HFFc6 (cell line): ENCODE measurements around the gene TOMM6. TPM values are rescaled to one million over a fixed set of nuclear protein-coding genes. Genes with fewer than 3 reads are reported as not detected.

Experiments
- DNase-seq: peaks from one replicate; pipeline ENCODE4 v3.0.0-alpha.2; 2018
- H3K27ac Mint-ChIP-seq: 2 replicates; pipeline ENCODE4 v1.8.0; 2020; ENCODE audit warnings: mild to moderate bottlenecking, mixed read lengths
- H3K27me3 Mint-ChIP-seq: 2 replicates; pipeline ENCODE4 v1.8.0; 2021; ENCODE audit warnings: mild to moderate bottlenecking, moderate library complexity, mixed read lengths; ENCODE audit not compliant: insufficient read depth
- H3K36me3 Mint-ChIP-seq: 2 replicates; pipeline ENCODE4 v1.8.0; 2021; ENCODE audit warnings: low read depth, mixed read lengths
- H3K4me1 Mint-ChIP-seq: 2 replicates; pipeline ENCODE4 v1.8.0; 2020; ENCODE audit warnings: low read depth, mixed read lengths
- H3K4me3 Mint-ChIP-seq: 2 replicates; pipeline ENCODE4 v1.8.0; 2020; ENCODE audit warnings: mild to moderate bottlenecking, moderate library complexity, mixed read lengths
- H3K9me3 Mint-ChIP-seq: 2 replicates; pipeline ENCODE4 v1.8.0; 2020; ENCODE audit warnings: mild to moderate bottlenecking, mixed read lengths
- total RNA-seq, 6 experiments: library from RNA; stranded (reverse); fragmentation: NEBNext Ultra II Directional; extraction: Animal tissue kit (Norgen Biotek cat#: 25700); gene quantifications; 2 replicates in 1 of 6; 3 replicates in 5 of 6; pipeline ENCODE4 v1.2.3, GENCODE V29; 2021
- TF ChIP-seq, protein P1 (sequence below): fragments of 200-600 bp; sonication (generic); IDR thresholded peaks from 2 replicates; pipeline ENCODE4 v1.5.0; 2021; ENCODE audit warnings: antibody characterized with exemption, mild to moderate bottlenecking

The TOMM6 gene
- total RNA-seq, 6 experiments from 2014 or later = 216 to 234 (median 228) TPM

DNA sequence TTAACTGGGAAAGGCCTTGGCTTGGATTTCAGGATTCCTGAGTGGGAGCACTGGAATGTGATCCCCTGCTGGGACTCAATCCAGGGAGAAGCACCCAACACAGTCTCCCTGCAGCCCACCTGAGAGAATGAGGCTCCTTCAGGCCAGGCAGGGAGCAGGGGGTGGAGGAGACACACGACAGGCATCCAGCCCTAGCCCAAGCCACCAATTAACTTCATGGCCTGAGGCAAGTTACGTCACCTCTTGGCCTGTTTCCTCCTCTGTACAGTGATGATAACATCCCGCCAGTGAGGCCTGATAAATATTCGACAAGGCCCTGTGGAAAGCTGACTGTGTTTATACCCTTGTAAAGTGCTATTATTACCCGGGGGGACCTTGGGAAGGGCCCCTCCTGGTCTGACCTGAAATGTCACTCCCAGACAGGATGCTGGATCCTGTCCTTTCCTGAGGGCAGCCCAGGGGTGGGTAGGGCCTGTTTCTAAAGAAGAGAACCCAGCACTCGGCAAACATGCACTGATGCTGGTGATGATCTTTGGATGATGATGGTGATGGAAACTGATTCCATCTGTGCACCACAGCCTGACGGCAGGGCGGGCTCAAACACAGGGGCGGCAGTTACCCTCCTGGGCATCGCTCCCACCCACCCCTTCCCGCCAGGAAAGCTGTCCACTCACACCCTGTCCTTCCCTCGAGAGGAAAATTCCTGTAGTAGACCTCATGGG lies 20.2 kb upstream of the TOMM6 start:
- peak; percentile 92 for DNase-seq
- H3K27me3 Mint-ChIP-seq = peaks cover 4% of the 10 kb centered on the region
- TF ChIP-seq, protein P1, sequence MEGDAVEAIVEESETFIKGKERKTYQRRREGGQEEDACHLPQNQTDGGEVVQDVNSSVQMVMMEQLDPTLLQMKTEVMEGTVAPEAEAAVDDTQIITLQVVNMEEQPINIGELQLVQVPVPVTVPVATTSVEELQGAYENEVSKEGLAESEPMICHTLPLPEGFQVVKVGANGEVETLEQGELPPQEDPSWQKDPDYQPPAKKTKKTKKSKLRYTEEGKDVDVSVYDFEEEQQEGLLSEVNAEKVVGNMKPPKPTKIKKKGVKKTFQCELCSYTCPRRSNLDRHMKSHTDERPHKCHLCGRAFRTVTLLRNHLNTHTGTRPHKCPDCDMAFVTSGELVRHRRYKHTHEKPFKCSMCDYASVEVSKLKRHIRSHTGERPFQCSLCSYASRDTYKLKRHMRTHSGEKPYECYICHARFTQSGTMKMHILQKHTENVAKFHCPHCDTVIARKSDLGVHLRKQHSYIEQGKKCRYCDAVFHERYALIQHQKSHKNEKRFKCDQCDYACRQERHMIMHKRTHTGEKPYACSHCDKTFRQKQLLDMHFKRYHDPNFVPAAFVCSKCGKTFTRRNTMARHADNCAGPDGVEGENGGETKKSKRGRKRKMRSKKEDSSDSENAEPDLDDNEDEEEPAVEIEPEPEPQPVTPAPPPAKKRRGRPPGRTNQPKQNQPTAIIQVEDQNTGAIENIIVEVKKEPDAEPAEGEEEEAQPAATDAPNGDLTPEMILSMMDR = no peak
- no peak overlapping the region; the same call in 1 of the 2 replicates for H3K4me3 Mint-ChIP-seq
- H3K36me3 Mint-ChIP-seq = no peaks in the 10 kb centered on the region; the same call in 1 of the 2 replicates
- H3K27ac Mint-ChIP-seq = peak overlapping the region; percentile 77
- no peaks in the 10 kb centered on the region for H3K9me3 Mint-ChIP-seq
- H3K4me1 Mint-ChIP-seq = peaks cover 33% of the 10 kb centered on the region

DNA sequence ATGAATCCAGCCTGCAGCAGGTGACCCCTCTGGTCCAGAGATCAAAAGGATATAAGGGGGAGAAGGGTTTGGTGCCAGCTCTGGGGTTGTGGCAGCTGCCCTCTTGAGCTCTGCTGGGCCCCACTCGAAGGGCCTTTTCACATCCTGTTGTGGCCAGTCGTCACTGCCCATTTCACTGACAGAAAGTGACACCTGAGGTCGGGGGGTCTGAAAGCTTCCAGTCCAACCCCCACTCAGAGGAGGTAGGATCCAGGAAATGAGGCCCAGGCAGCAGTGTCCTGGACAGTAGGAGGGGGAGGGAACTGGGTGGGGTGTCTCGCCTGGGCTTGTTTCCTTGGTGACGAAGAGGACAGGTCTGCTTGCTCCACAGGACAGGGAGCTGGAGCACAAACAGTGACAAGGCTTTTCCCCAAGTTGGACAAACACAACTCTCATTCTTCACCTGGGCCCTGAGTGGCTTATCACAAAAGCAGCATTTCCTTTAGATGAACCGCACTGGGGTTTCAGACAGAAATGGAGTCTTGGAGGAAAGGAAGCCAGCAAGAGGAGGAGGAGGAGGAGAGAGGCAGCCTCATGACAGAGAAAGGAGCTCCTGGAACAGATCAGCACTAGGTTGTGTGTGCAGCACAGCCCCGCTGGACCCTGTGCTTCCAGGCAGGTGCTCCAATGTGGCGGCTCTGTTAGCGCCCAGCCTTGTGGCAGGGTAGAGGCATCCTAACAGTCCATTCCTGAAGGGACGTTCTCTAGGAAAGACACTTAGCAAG lies 18.8 kb upstream of the TOMM6 start:
- H3K27me3 Mint-ChIP-seq = peaks cover 1% of the 10 kb centered on the region
- H3K27ac Mint-ChIP-seq = peak overlapping the region; percentile 53
- no peaks in the 10 kb centered on the region; the same call in 1 of the 2 replicates for H3K36me3 Mint-ChIP-seq
- TF ChIP-seq, protein P1 = no peak
- H3K9me3 Mint-ChIP-seq = no peaks in the 10 kb centered on the region
- DNase-seq = no peak
- H3K4me1 Mint-ChIP-seq = peaks cover 33% of the 10 kb centered on the region
- no peak overlapping the region for H3K4me3 Mint-ChIP-seq

DNA sequence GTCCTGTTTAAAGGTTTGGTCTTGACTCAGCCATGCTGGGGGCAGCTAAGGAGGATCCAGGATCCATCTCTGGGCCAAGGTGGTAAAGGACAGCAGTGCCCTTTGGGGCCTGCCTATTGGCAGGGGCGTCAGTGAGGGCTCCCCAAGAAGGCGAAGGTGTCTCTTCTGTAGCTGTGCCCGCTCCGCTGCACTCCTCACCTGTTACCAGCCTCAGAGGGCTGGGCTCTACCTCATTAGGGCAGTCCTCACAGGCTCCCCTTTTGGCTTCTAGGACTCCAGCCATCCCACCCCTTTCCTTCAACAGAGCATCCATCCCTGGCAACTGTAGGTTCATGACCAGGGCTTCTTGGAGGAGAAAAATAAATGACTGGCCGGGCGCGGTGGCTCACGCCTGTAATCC lies 18.1 kb upstream of the TOMM6 start:
- Mint-ChIP-seq H3K4me1 (peaks cover 33% of the 10 kb centered on the region), H3K4me3 (no peak overlapping the region), H3K36me3 (no peaks in the 10 kb centered on the region; the same call in 1 of the 2 replicates), H3K27ac (no peak overlapping the region), H3K9me3 (no peaks in the 10 kb centered on the region), H3K27me3 (peaks cover 1% of the 10 kb centered on the region)
- no peak for DNase-seq
- TF ChIP-seq, protein P1 = no peak

DNA sequence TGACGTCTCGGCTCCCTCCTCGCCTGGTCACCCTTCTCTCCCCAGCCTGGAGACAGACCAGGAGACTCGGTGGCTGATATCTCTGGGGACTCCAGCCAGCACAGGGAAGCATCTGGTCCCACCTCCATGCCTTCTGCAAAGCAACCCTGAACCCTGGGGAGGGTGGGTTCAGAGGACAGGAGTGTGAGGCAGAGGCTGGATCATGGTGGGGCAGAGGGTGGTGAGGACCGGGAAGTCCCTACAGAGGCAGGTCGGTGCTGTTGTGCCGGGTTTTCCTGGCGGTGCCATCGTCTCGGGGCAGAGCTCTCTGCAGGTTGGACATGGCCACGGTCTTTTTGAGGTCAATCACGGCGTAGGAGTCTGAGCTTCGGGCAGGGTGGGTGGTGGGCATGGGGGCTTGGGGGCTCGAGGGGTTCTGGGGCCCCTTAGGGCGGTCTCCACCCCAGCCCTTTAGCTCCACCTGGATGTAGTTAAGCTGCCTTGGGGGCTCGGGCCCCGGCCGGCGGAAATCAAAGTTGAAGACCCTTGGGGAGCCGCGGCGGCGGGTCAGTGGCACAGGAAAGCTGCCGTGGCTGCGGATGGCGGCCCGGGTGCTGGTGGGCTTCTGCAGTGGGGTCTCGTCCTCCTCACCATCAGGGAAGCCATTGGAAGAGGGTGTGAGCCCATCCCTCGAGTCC lies 17.0 kb upstream of the TOMM6 start:
- peaks cover 1% of the 10 kb centered on the region; the same call in 1 of the 2 replicates for H3K27me3 Mint-ChIP-seq
- TF ChIP-seq, protein P1 = no peak
- H3K4me1 Mint-ChIP-seq = peaks cover 33% of the 10 kb centered on the region
- H3K36me3 Mint-ChIP-seq = no peaks in the 10 kb centered on the region; the same call in 1 of the 2 replicates
- H3K4me3 Mint-ChIP-seq = no peak overlapping the region
- H3K27ac Mint-ChIP-seq = no peak overlapping the region
- no peak for DNase-seq
- no peaks in the 10 kb centered on the region for H3K9me3 Mint-ChIP-seq
